ENCODE results near the gene HLA-DPB1. TPM values are rescaled to one million over a fixed set of nuclear protein-coding genes. Genes with fewer than 3 reads are reported as not detected.
"Not testable (repeated sequence)": the region's sequence is repeated elsewhere in the genome, so short reads cannot be mapped to it uniquely, and the experiment has no call there.

HLA-DPB1 gene
- polyA plus RNA-seq, 2 donors = 8.7 to 39.1 TPM

DNA sequence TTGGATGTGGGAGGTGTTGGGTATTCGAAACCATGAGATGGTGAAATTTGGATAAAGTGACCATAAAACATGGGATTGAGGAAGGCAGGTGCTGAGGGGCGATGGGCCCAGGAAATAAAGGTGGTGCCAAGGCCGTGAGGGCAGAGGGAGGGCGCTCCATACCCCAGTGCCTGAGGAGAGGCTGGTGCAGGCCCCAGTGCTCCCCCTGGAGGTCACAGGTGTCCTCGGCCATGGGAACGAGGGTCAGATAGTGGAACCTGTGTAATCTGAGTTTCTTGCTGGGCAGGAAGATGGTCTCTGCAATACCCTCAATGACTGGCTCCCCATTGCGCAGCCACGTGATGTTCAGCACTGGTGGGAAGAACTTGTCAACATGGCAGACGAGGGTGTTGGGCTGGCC, 16.2 kb downstream of the HLA-DPB1 start:
- Histone ChIP-seq H3K4me1 (ENCODE audit: control insufficient read depth in 2 of 2, insufficient read depth in 2 of 2, low read length in 1 of 2) (no peaks in the 10 kb centered on the region), H3K27me3 (ENCODE audit: control insufficient read depth in 1 of 2, insufficient read depth in 2 of 2, low read length in 2 of 2) (no peaks in the 10 kb centered on the region), H3K36me3 (ENCODE audit: control insufficient read depth in 2 of 2, insufficient read depth in 2 of 2, low read length in 1 of 2) (no peaks in the 10 kb centered on the region), H3K27ac (ENCODE audit: low read depth in 2 of 2, low read length in 1 of 2) (no peak overlapping the region), H3K9me3 (ENCODE audit: control insufficient read depth in 2 of 2, insufficient read depth in 1 of 2, low read depth in 1 of 2, low read length in 1 of 2) (no peaks in the 10 kb centered on the region), H3K4me3 (ENCODE audit: low read depth in 1 of 2, low read length in 2 of 2) (no peak overlapping the region)
- WGBS, 2 donors = 39 to 48% methylated on average over 9 of the region's 9 CpGs

DNA sequence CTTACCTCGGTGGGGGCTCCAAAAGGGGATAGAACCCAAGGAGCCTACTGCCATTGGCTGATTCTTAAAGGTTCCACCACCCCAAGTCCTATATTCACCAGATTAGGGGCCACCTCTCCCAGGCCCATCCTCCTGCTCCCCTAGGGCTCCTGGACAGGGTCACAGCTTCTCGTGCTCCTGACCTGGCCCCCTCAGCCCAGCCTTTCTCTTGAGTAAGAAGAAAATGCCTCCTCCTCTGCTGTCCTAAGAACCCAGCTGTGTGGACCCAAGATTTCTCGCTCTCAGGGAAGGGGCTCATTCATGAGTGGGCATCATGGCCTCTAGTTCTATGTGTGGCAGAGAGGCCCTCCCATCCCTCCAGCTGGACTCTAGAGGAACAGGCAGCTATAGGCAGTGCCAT, 16.6 kb downstream of the HLA-DPB1 start:
- H3K9me3 ChIP-seq (ENCODE audit: control insufficient read depth in 2 of 2, insufficient read depth in 1 of 2, low read depth in 1 of 2, low read length in 1 of 2) = no peaks in the 10 kb centered on the region
- H3K4me1 ChIP-seq (ENCODE audit: control insufficient read depth in 2 of 2, insufficient read depth in 2 of 2, low read length in 1 of 2) = no peaks in the 10 kb centered on the region
- H3K36me3 ChIP-seq (ENCODE audit: control insufficient read depth in 2 of 2, insufficient read depth in 2 of 2, low read length in 1 of 2) = no peaks in the 10 kb centered on the region
- 90 to 95% methylated on average over 3 of the region's 3 CpGs for WGBS, 2 donors
- H3K27me3 ChIP-seq (ENCODE audit: control insufficient read depth in 1 of 2, insufficient read depth in 2 of 2, low read length in 2 of 2) = no peaks in the 10 kb centered on the region
- H3K4me3 ChIP-seq (ENCODE audit: low read depth in 1 of 2, low read length in 2 of 2) = no peak overlapping the region
- no peak overlapping the region for H3K27ac ChIP-seq (ENCODE audit: low read depth in 2 of 2, low read length in 1 of 2)

DNA sequence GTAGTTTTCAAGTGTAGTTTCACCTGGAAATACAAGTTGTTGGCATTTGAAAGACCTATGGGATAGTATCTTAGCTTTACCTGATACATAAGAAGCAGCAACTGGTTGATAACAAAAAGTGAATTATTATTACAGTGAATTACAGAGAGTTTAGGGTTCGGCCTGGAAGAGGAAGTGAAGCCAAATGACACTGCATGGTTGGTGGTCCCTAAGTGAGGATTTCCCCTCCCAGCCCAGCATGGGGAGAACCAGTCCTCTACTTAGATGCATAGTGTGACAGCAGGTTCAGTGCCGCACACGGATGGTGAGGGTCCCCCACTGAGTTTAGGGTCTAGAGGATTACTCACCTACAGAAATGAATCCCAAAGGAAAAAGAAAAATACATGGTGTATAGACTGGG, 18.1 kb downstream of the HLA-DPB1 start:
- H3K27me3 ChIP-seq (ENCODE audit: control insufficient read depth in 1 of 2, insufficient read depth in 2 of 2, low read length in 2 of 2) = no peaks in the 10 kb centered on the region
- no peaks in the 10 kb centered on the region for H3K36me3 ChIP-seq (ENCODE audit: control insufficient read depth in 2 of 2, insufficient read depth in 2 of 2, low read length in 1 of 2)
- no peaks in the 10 kb centered on the region for H3K4me1 ChIP-seq (ENCODE audit: control insufficient read depth in 2 of 2, insufficient read depth in 2 of 2, low read length in 1 of 2)
- H3K9me3 ChIP-seq (ENCODE audit: control insufficient read depth in 2 of 2, insufficient read depth in 1 of 2, low read depth in 1 of 2, low read length in 1 of 2) = no peaks in the 10 kb centered on the region
- H3K4me3 ChIP-seq (ENCODE audit: low read depth in 1 of 2, low read length in 2 of 2) = no peak overlapping the region
- 61 to 81% methylated on average over 3 of the region's 3 CpGs for WGBS, 2 donors
- H3K27ac ChIP-seq (ENCODE audit: low read depth in 2 of 2, low read length in 1 of 2) = no peak overlapping the region

DNA sequence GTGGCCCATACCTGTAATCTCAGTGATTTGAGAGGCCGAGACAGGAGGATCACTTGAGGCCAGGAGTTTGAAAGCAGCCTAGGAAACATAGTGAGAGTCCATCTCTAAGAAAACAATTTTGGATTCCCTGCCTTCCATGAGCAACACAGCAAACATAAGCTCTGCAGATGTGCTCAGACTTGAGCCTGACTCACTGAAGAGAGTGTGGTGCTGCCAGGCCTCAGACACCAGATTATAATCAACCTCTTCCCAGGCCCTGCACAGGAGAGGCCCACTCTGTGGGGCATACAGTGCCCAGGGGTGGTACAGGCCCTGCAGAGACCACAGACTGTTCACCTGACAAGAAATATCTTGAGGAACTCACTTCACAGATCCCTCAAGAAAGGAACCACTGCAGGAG, 19.9 kb downstream of the HLA-DPB1 start:
- Histone ChIP-seq H3K4me3 (ENCODE audit: low read depth in 1 of 2, low read length in 2 of 2) (no peak overlapping the region), H3K36me3 (ENCODE audit: control insufficient read depth in 2 of 2, insufficient read depth in 2 of 2, low read length in 1 of 2) (no peaks in the 10 kb centered on the region), H3K4me1 (ENCODE audit: control insufficient read depth in 2 of 2, insufficient read depth in 2 of 2, low read length in 1 of 2) (no peaks in the 10 kb centered on the region), H3K27me3 (ENCODE audit: control insufficient read depth in 1 of 2, insufficient read depth in 2 of 2, low read length in 2 of 2) (no peaks in the 10 kb centered on the region), H3K27ac (ENCODE audit: low read depth in 2 of 2, low read length in 1 of 2) (no peak overlapping the region), H3K9me3 (ENCODE audit: control insufficient read depth in 2 of 2, insufficient read depth in 1 of 2, low read depth in 1 of 2, low read length in 1 of 2) (no peaks in the 10 kb centered on the region)
- 91 to 92% methylated on average over 1 of the region's 1 CpG for WGBS, 2 donors

DNA sequence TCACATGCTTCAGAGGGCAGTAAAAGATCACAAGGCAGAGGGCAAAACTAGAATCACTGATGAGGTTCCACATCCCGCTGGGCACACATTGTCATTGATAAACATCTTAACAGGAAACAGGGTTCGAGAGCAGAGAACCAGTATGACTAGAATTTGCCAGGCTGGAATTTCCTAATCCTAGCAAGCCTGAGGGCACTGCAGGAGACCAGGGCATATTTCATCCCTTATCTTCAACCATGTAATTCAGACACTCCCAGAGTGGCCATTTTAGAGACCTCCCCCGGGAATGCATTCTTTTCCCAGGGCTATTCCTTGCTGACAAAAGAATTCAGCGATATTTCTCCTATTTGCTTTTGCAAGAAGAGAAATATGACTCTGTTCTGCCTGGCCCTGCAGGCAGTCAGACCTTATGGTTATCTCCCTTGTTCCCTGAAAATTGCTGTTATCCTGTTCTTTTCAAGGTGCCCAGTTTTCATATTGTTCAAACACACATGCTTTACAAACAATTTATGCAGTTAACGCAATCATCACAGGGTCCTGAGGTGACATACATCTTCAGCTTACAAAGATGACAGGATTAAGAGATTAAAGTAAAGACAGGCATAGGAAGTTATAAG, 25.4 kb downstream of the HLA-DPB1 start:
- H3K27ac ChIP-seq (ENCODE audit: low read depth in 2 of 2, low read length in 1 of 2); H3K9me3 ChIP-seq (ENCODE audit: control insufficient read depth in 2 of 2, insufficient read depth in 1 of 2, low read depth in 1 of 2, low read length in 1 of 2); H3K27me3 ChIP-seq (ENCODE audit: control insufficient read depth in 1 of 2, insufficient read depth in 2 of 2, low read length in 2 of 2); H3K36me3 ChIP-seq (ENCODE audit: control insufficient read depth in 2 of 2, insufficient read depth in 2 of 2, low read length in 1 of 2); H3K4me3 ChIP-seq (ENCODE audit: low read depth in 1 of 2, low read length in 2 of 2); H3K4me1 ChIP-seq (ENCODE audit: control insufficient read depth in 2 of 2, insufficient read depth in 2 of 2, low read length in 1 of 2): not testable (repeated sequence)
- WGBS, 2 donors = 65 to 78% methylated on average over 5 of the region's 5 CpGs

DNA sequence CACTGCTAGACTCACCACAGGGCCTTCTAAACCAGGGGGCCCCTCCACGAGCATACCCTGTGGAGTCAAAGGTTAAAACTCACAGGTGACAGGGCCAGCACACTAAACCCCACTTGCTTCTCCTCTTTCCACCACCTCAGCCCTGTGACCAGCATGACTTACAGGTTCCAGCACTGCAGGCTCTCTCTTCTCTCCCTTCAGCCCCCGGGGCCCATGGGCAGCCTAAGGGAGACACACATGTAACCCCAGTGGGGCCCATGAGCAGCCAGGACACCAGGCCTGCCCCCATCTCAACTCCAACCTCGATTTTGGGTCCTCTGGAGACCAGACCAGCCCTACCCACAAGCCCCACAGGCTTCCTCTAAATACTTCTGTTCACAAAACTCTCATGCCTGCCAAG, 28.0 kb downstream of the HLA-DPB1 start:
- Histone ChIP-seq H3K4me1 (ENCODE audit: control insufficient read depth in 2 of 2, insufficient read depth in 2 of 2, low read length in 1 of 2) (peaks cover 0 to 5% of the 10 kb centered on the region in 2 donors), H3K36me3 (ENCODE audit: control insufficient read depth in 2 of 2, insufficient read depth in 2 of 2, low read length in 1 of 2) (no peaks in the 10 kb centered on the region), H3K4me3 (ENCODE audit: low read depth in 1 of 2, low read length in 2 of 2) (no peak overlapping the region), H3K27me3 (ENCODE audit: control insufficient read depth in 1 of 2, insufficient read depth in 2 of 2, low read length in 2 of 2) (no peaks in the 10 kb centered on the region), H3K9me3 (ENCODE audit: control insufficient read depth in 2 of 2, insufficient read depth in 1 of 2, low read depth in 1 of 2, low read length in 1 of 2) (peaks cover 0 to 2% of the 10 kb centered on the region in 2 donors), H3K27ac (ENCODE audit: low read depth in 2 of 2, low read length in 1 of 2) (no peak overlapping the region)
- WGBS, 2 donors = 35 to 53% methylated on average over 3 of the region's 3 CpGs

DNA sequence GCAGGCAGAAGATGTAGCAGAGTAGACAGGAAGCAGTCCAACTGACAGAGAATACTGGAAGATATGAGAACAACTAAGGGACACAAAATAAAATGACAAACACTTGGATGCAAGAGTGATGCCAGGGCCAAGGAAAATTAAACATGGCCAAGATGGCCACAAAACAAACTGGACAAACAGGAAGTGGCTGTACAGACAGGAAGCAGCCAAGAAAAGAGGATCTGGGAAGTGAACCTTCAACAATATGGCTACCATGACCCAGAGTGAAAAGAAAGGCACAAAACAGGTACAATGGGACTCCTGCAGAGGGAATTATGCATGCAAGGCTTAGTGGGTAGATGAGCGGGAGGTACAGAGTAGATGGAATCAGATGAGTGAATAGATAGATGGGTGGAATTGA, 29.1 kb downstream of the HLA-DPB1 start:
- 93 to 96% methylated on average over 1 of the region's 1 CpG for WGBS, 2 donors
- no peak overlapping the region for H3K27ac ChIP-seq (ENCODE audit: low read depth in 2 of 2, low read length in 1 of 2)
- peaks cover 0 to 2% of the 10 kb centered on the region in 2 donors for H3K9me3 ChIP-seq (ENCODE audit: control insufficient read depth in 2 of 2, insufficient read depth in 1 of 2, low read depth in 1 of 2, low read length in 1 of 2)

DNA sequence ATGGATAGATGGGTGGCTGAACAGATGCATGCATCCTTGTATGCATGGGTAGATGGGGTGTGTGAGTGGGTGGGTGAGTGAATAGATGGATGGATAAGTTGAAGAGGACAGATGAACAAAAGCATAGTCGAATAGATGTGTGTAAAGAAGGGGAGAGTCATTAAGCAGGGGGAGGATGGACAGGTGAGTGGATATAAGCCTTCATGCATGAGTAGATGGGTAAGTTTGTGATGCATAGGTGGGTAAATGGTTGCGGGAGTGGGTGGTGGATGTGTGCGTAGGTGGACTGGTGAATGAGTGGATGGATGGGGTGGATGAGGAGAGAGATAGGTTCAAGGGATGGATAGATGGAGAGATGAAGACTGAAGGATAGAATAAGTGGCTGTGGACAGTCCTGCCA, 29.6 kb downstream of the HLA-DPB1 start:
- peaks cover 0 to 2% of the 10 kb centered on the region in 2 donors for H3K9me3 ChIP-seq (ENCODE audit: control insufficient read depth in 2 of 2, insufficient read depth in 1 of 2, low read depth in 1 of 2, low read length in 1 of 2)
- H3K27me3 ChIP-seq (ENCODE audit: control insufficient read depth in 1 of 2, insufficient read depth in 2 of 2, low read length in 2 of 2) = no peaks in the 10 kb centered on the region
- H3K4me1 ChIP-seq (ENCODE audit: control insufficient read depth in 2 of 2, insufficient read depth in 2 of 2, low read length in 1 of 2) = peaks cover 0 to 5% of the 10 kb centered on the region in 2 donors
- H3K4me3 ChIP-seq (ENCODE audit: low read depth in 1 of 2, low read length in 2 of 2) = no peak overlapping the region
- H3K36me3 ChIP-seq (ENCODE audit: control insufficient read depth in 2 of 2, insufficient read depth in 2 of 2, low read length in 1 of 2) = no peaks in the 10 kb centered on the region
- WGBS, 2 donors = 69 to 93% methylated on average over 3 of the region's 3 CpGs
- H3K27ac ChIP-seq (ENCODE audit: low read depth in 2 of 2, low read length in 1 of 2) = peak overlapping the region in 1 of 2 donors; percentile 86

More for the DNA sequence above, 29.1 kb downstream of the HLA-DPB1 start:
- H3K4me3 ChIP-seq (ENCODE audit: low read depth in 1 of 2, low read length in 2 of 2) = no peak overlapping the region
- H3K27me3 ChIP-seq (ENCODE audit: control insufficient read depth in 1 of 2, insufficient read depth in 2 of 2, low read length in 2 of 2) = no peaks in the 10 kb centered on the region
- H3K4me1 ChIP-seq (ENCODE audit: control insufficient read depth in 2 of 2, insufficient read depth in 2 of 2, low read length in 1 of 2) = peaks cover 0 to 5% of the 10 kb centered on the region in 2 donors
- no peaks in the 10 kb centered on the region for H3K36me3 ChIP-seq (ENCODE audit: control insufficient read depth in 2 of 2, insufficient read depth in 2 of 2, low read length in 1 of 2)

DNA sequence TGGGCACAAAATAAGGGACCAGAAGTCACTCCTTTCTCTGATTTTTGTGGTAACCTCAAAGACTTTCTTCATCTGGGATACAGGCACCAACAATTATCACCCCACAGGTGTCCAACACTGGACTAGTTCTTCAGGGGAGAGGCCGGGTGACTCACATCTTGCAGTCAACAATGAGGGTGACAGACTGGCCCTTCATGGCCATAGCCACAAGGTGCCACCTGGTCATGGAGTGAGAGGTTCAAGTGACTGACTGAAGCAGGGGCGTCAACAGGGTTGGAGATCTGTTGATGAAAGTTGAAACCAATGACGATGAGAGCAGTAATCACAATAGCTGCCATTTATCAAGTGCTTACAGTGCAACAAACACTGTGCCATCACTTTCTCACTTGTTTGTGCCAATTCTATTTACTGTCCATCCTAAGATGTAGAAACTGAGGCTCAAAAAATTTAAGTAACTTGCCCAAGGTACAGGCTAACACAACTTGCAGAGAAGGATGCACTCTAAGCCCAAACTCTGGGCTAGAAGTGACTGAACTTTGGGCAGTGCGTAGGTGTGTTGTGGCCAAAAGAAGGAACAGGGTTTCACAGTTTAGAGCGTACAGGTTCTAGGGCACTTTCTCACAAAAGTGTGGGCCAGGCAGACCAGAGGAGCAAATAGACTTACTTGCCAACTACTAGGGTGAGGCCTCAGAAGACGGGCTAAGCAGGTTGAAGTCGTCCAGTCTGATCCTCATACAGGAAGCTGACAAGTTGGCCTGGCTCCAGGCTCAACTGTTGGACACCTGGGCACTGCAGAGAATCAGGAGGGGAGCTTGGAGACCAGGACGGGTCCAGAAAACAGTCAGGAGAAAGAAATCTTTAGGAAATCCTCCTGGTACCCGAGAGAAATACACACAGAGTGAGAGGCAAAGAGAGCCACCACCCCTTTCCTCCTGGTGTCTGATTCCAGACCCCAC, 30.4 kb downstream of the HLA-DPB1 start:
- Histone ChIP-seq H3K9me3 (ENCODE audit: control insufficient read depth in 2 of 2, insufficient read depth in 1 of 2, low read depth in 1 of 2, low read length in 1 of 2) (no peaks in the 10 kb centered on the region), H3K4me1 (ENCODE audit: control insufficient read depth in 2 of 2, insufficient read depth in 2 of 2, low read length in 1 of 2) (peaks cover 0 to 5% of the 10 kb centered on the region in 2 donors), H3K27ac (ENCODE audit: low read depth in 2 of 2, low read length in 1 of 2) (peak overlapping the region; percentile 17 to 86), H3K27me3 (ENCODE audit: control insufficient read depth in 1 of 2, insufficient read depth in 2 of 2, low read length in 2 of 2) (no peaks in the 10 kb centered on the region), H3K36me3 (ENCODE audit: control insufficient read depth in 2 of 2, insufficient read depth in 2 of 2, low read length in 1 of 2) (no peaks in the 10 kb centered on the region), H3K4me3 (ENCODE audit: low read depth in 1 of 2, low read length in 2 of 2) (no peak overlapping the region)
- WGBS, 2 donors = 60 to 65% methylated on average over 9 of the region's 9 CpGs

Measured in esophagus (tissue), 2 donors.